GM19099 (cell line): ENCODE measurements around the gene PAPPA2.

ENCODE experiments used
- POLR2A ChIP-seq: IDR thresholded peaks from 3 replicates; pipeline ENCODE4 v1.6.1; 2011; ENCODE audit warnings: low read depth; ENCODE audit not compliant: insufficient read length; ENCODE audit errors: extremely low read depth

The PAPPA2 gene

GRCh38 chr1:176559474-176559873 lies 96.5 kb downstream of the PAPPA2 start:
- no peak for TF ChIP-seq POLR2A

DNA sequence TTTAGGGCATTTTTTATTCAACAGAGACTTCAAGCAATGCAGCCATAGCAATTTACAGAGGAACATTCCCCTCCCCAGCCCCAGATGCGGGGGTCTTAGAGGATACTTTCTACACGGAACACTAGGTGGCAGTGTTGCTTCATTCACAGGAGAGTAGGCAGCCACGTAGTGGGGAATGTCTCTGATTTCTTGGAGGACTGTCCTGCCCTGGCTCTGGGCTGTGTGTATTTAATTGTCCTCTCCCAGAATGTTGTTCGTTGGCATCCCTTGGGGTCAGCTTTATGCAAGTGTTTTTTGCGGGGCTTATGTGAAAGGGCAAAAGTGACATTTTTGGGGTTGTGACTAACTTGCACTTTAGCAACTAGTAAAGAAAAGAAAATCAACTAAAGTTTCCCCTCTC lies 96.9 kb downstream of the PAPPA2 start:
- no peak for TF ChIP-seq POLR2A

- no peak for TF ChIP-seq POLR2A
Measured at GRCh38 chr1:176560681-176561080, 97.7 kb downstream of the PAPPA2 start.

DNA sequence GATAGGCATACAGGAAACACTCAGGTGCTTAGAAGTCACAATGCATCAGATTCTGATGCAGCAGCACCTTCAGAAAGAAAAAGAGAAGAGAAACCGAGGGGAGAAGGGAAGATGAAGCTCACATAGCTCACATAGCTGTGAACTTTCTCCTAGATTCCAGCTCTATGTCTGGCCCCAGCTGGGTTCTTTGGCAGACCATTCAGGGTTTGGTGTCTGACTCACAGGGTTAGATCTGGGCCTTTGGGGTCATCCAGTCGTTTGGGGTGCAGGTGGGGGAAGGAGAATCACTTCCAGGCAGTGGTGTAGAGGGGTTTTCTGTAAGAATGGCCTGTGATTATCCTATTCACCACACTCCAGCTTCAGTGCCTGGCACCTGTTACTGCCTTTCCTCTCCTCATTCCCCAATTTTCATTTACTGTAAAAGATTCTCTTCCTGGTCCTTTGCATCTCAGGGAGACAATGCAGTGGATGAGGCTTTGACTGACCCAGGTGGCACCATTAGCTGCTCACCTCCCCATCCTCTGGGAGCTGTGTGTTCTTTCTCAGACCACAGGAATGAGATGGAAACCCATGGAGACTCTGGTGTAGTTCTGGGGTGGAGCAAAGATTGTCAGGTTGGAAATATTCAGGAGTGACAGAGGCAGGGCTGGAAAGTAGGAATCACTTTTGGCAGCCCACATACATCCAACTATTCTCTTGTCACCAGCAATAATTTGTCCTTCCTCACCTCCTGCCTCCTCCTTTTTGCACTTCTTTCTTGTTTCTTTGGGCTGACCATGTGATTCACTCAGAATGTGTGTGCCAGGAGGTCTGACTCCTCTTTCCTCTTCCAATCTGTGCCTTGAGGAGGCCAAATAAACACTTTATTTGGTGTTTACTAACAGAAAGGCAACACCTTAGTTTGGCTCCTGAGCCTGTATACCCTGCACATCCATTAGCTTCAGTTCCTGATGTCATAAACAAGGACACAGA lies 103.3 kb downstream of the PAPPA2 start:
- TF ChIP-seq POLR2A: no peak

- no peak for TF ChIP-seq POLR2A
Measured at GRCh38 chr1:176567190-176567794, 104.3 kb downstream of the PAPPA2 start.

DNA sequence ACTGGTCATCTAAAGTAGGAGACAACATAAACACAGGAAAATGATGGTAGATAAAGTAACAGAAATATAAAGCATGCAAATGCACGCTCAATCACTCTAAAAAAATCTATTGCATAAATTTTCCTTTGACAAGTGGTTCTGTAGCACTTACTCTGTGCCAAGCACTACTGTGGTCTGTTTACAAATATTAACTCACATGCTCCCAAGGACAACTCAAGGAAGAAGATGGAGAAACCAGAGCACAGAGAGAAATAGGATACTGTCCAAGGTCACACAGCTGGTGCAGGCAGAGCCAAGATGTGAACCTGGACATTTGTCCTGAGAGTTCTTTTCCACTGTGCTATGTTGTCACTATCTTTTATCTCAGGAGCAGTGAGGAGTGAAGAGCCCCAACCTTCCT lies 105.2 kb downstream of the PAPPA2 start:
- TF ChIP-seq POLR2A: no peak

DNA sequence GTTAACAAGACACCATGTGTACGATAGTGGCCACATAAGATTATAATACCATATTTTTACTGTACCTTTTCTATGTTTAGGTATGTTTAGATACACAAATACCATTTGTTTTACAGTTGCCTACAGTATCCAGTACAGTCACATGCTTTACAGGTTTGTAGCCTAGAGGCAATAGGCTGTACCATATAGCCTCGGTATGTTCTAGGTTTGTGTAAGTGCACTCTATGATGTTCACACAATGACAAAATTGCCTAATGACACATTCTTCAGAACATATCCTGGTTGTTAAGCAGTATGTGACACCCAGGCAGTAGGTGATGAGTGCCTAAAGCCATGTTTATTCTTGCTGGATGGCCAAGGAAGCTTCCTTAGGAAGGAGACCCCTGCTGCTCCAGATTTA lies 111.8 kb downstream of the PAPPA2 start:
- no peak for TF ChIP-seq POLR2A

DNA sequence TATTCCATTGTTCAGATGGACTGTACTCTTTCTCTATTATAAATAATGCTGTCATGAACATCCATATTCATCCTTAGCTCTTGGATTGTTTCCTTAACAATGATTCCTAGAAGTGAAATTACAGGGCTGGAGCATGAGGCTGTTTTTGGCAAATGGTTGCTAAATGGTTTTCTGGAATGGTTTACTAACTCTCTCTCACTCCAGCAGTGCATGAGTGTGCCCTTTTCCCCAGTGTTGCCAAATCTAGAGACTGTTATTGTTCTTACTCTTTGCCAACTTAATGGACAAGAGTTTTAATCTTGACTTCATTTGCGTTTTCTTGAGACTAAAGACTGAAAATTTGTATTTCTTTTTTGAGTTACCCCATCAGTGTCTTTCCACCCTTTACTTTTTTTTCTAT lies 113.0 kb downstream of the PAPPA2 start:
- TF ChIP-seq POLR2A: no peak

DNA sequence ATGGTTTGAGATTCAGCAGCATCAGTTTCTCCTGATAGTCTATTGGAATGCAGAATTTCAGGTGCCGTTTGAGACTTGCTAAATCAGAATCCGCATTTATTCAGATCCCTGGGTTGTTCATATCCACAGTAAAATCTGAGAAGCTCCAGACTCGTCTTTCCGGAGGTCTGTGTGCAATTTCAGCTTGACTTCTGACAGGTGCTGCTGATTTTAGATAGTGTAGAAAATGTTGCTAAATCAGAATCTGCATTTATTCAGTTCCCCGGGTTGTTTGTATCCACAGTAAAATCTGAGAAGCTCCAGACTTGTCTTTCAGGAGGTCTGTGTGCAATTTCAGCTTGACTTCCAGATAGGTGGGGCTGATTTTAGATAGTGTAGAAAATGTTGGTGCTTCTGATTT lies 113.7 kb downstream of the PAPPA2 start:
- no peak for TF ChIP-seq POLR2A

DNA sequence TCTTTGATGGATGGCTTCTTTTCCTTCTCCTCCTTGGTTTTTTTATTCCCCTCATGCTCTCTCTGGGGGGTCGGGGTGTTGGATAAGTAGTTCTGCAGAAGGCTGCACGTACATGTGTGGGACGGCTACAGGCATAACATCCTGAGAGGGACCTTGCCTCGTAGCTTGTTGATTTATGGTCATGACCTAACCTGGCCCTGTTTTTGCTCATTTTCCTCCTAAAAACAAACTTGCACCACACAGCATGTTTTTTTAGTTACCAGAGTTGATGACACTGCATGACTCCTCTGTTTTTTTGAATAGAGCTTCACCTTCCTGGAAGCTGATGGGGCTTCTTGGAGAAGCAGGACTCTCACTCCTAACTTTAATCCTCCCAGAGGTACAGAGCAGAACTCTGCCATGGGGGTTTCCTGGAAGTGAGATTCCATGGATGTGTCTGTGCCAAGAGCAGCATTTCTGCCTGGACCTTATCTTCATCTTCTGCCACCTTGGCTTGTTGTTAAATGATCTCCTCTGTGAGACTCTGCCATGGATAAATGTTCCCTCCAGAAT lies 114.7 kb downstream of the PAPPA2 start:
- TF ChIP-seq POLR2A: no peak

DNA sequence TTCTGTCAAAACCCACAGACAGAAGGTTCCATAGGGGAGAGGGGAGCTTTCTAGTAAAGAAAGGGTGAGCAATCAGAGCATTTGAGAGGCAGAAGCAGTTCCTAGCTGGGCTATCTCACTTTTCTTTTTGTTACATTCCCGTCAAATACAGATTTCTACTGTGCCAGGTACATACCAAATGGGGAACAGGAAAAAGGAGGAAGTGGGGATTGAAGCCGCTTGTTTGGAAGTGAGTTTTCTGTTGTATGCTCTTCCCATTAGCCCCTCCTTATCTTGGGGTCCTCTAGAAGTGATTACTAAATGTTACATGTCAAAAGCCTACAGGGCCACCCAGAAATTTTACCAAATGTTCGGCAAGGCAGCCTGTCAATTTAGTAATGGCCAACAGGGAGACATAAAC lies 116.1 kb downstream of the PAPPA2 start:
- TF ChIP-seq POLR2A: no peak

- TF ChIP-seq POLR2A: no peak
Measured at GRCh38 chr1:176595217-176595616, 132.2 kb downstream of the PAPPA2 start.

GRCh38 chr1:176601348-176601747 lies 138.4 kb downstream of the PAPPA2 start:
- no peak for TF ChIP-seq POLR2A

- TF ChIP-seq POLR2A: no peak
Measured at GRCh38 chr1:176602388-176603004, 139.5 kb downstream of the PAPPA2 start.

DNA sequence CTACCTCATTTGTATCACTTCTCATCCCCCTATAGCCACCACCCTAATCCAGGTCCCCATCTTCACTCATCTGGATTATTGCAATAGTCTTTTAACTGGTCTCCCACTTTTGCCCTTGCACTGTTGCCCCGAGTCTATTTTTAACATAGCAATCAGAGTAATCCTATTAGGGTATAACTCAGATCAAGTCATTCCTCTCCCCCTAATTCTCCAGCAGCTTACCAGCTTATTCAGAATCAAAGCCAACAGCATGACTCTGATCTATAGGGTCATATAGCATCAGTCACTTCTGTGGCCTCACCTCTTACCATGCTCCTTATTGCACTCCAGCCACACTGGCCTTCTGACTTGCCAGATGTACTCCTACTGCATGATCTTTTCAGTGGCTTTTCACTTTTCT lies 140.7 kb downstream of the PAPPA2 start:
- no peak for TF ChIP-seq POLR2A

GRCh38 chr1:176604461-176604860 lies 141.5 kb downstream of the PAPPA2 start:
- TF ChIP-seq POLR2A: no peak

- TF ChIP-seq POLR2A: no peak
Measured at GRCh38 chr1:176605176-176605575, 142.2 kb downstream of the PAPPA2 start.
